Astrocyte of the spinal cord (primary cell): ENCODE results near the gene AHI1.
A peak's percentile ranks its signal among the peaks of the same experiment; 100 is the strongest.

Source experiments
- DNase-seq: peaks from one replicate; pipeline ENCODE4 v3.0.0; 2011; ENCODE audit warnings: low read depth, low spot score
- H3K4me3 ChIP-seq: 2 replicates; pipeline ENCODE4 v1.5.1; 2011; ENCODE audit warnings: low read depth, mild to moderate bottlenecking, low read length, moderate library complexity
- in situ Hi-C: cut with HindIII; loops from 2 replicates; pipeline ENCODE4 v1.10.0; 2017; ENCODE audit warnings: low sequenced_read_pairs
- TF ChIP-seq, protein P1 (sequence below): IDR thresholded peaks from 2 replicates; pipeline ENCODE4 v1.5.1; 2012; ENCODE audit warnings: low read depth, mild to moderate bottlenecking, low read length, inconsistent platforms

The AHI1 gene

DNA sequence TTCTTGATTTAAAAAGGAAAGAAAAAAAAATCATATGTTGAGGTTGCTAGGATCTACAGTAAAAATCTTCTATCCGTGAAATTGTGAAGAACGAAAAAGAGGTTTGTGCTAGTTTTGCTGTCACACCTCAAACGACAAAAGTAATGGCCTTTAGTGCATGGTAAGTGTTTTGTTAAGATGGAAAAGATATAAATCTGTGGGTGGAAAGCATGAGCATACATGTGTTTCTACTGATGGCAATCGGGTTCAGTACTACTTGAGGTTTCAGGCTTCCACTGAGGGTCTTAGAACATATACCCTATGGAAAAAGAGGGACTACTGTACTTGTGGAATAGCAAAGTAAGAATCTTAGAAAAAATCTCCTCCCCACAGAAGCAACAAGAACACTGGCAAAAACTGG, 58.0 kb downstream of the AHI1 start:
- H3K4me3 ChIP-seq: no peak overlapping the region
- in situ Hi-C loops: no loop called here

DNA sequence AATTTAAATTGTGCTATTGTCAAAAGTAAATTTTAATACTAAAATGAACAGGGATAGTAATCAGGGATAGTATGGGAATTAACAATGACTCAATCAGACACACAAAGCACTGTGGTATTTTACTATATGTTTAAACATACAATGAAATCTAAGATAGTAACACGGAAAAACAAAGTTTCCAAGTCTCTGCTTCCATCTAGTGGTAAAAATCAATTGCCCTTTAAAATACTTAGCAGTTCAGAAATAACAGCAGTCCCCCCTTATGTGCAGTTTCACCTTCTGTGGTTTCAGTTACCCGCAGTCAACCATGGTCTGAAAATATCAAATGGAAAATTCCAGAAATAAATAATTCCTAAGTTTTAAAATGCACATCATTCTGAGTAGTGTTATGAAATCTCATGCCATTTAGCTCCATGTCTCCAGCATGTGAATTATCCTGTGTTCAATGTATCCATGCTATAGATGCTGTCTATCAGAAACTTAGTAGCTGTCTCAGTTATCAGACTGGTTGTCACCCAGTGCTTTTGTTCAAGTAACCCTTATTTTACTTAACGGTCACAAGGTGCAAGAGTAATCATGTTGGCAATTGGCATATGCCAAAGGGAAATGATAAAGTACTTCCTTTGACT, 58.5 kb downstream of the AHI1 start:
- peak; percentile 35 for DNase-seq

More for the DNA sequence above, 58.0 kb downstream of the AHI1 start:
- no peak for DNase-seq
- TF ChIP-seq, protein P1, sequence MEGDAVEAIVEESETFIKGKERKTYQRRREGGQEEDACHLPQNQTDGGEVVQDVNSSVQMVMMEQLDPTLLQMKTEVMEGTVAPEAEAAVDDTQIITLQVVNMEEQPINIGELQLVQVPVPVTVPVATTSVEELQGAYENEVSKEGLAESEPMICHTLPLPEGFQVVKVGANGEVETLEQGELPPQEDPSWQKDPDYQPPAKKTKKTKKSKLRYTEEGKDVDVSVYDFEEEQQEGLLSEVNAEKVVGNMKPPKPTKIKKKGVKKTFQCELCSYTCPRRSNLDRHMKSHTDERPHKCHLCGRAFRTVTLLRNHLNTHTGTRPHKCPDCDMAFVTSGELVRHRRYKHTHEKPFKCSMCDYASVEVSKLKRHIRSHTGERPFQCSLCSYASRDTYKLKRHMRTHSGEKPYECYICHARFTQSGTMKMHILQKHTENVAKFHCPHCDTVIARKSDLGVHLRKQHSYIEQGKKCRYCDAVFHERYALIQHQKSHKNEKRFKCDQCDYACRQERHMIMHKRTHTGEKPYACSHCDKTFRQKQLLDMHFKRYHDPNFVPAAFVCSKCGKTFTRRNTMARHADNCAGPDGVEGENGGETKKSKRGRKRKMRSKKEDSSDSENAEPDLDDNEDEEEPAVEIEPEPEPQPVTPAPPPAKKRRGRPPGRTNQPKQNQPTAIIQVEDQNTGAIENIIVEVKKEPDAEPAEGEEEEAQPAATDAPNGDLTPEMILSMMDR: no peak

DNA sequence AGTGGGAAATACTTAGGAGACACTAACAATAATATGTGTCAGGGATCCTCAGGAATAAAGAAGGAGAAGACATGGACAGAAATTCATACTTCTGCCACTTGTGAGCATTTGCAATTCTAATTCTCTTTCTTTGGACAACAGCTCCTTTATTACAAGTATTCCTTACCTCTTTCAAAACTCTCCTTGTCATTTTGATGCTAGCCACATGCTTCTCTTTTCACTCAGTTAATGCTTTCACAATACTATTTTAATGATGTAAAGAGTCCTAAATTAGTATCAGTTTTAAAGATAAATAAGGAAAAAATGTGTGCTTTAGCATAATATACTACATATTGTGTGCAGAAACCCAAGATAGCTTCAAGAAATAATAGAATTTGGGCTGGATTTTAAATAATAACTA, 62.5 kb downstream of the AHI1 start:
- TF ChIP-seq, protein P1: no peak
- no peak overlapping the region for H3K4me3 ChIP-seq
- in situ Hi-C loops: no loop called here
- DNase-seq: no peak

More for the DNA sequence above, 58.5 kb downstream of the AHI1 start:
- TF ChIP-seq, protein P1: peak; percentile 50
- H3K4me3 ChIP-seq: no peak overlapping the region
- in situ Hi-C loops: no loop called here

DNA sequence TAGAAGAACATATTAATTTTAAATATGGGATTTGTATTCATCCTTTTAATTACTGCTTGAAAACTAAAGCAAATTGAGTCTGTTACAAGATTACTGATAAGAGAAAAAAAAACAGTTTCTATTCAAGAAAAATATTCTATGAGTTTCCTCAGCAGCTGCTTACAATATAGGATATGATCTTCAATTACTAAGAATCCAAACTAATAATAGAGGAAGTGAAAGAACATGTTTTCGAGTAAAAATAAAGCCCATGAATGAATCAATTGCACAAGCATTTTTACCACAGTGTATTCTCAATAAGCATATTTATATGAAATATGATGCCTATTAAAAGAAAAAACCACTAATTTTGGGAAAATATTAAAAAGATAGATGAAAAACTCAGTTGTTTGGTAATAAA, 63.4 kb downstream of the AHI1 start:
- in situ Hi-C loops: no loop called here
- DNase-seq: no peak
- TF ChIP-seq, protein P1: no peak
- no peak overlapping the region for H3K4me3 ChIP-seq

DNA sequence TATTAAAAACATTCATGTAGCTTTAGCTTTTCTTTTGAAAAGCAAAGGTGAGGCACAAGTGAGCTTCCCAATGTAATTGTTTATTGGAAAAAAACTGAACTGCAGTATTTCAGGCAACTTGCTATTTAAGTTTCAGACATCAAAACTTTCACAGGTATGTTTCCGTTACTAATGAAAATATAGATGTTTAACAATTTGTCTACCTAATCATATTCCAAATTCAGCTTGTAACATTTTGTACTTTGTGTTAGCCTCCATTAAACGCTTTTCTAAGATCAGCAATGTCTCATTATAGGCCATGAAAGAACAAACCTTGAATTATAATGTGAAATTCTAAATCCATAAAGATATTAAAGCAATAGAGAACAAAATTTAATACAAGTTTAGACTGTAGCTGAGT, 69.5 kb downstream of the AHI1 start:
- in situ Hi-C loops: no loop called here
- TF ChIP-seq, protein P1: no peak
- DNase-seq: no peak
- H3K4me3 ChIP-seq: no peak overlapping the region

DNA sequence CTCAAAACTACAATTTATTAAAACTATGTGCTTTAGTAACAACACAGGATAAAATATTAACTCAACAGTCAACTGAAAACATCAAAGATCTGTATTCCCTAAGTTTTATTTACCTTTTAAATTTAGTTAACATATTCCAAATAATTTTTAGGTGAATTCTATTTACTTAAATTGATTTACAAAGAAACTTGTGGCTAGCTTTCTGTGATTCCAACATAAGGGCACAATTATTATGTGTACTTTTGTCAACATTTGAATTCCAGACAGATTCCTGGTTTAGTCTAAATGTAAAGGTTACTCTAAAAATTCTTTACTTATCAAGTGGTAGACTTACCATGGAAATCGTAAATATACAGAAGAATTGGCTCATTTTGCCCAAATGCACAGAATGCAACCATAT, 70.7 kb downstream of the AHI1 start:
- in situ Hi-C loops: no loop called here
- TF ChIP-seq, protein P1: no peak
- no peak overlapping the region for H3K4me3 ChIP-seq
- DNase-seq: no peak
